DMS114 treated with DMSO at 0.1 percent for 48 hours (cell line): ENCODE results near the gene SHROOM4.

Source experiments
- DNase-seq: peaks from one replicate; lab custom pipeline; 2025; ENCODE audit not compliant: unreplicated experiment; lab: John Stamatoyannopoulos, UW

Gene SHROOM4

GRCh38 chrX:50622751-50623150 lies 191.2 kb downstream of the SHROOM4 start:
- no peak for DNase-seq

GRCh38 chrX:50618788-50619558 lies 195.0 kb downstream of the SHROOM4 start:
- no peak for DNase-seq

- no peak for DNase-seq
These were observed 196.8 kb downstream of the SHROOM4 start for GRCh38 chrX:50617183-50617582.

GRCh38 chrX:50615570-50616158 lies 198.3 kb downstream of the SHROOM4 start:
- DNase-seq, result no peak

- DNase-seq, result no peak
These were observed 199.5 kb downstream of the SHROOM4 start for GRCh38 chrX:50614460-50614859.

GRCh38 chrX:50613846-50614245 lies 200.1 kb downstream of the SHROOM4 start:
- no peak for DNase-seq

GRCh38 chrX:50609796-50610195 lies 204.2 kb downstream of the SHROOM4 start:
- no peak for DNase-seq

- DNase-seq, result no peak
These were observed 207.6 kb downstream of the SHROOM4 start for GRCh38 chrX:50606300-50606950.

- no peak for DNase-seq
These were observed 217.9 kb downstream of the SHROOM4 start for GRCh38 chrX:50596056-50596455.

GRCh38 chrX:50594788-50595187 lies 219.2 kb downstream of the SHROOM4 start:
- no peak for DNase-seq

GRCh38 chrX:50586980-50587379 lies 227.0 kb downstream of the SHROOM4 start:
- DNase-seq, result no peak

- DNase-seq, result no peak
These were observed 227.6 kb downstream of the SHROOM4 start for GRCh38 chrX:50586407-50586806.

- DNase-seq, result no peak
These were observed 232.6 kb downstream of the SHROOM4 start for GRCh38 chrX:50581405-50581804.

- peak; percentile 35 for DNase-seq
These were observed 234.0 kb downstream of the SHROOM4 start for GRCh38 chrX:50579955-50580354.

- no peak for DNase-seq
These were observed 236.7 kb downstream of the SHROOM4 start for GRCh38 chrX:50577326-50577725.

GRCh38 chrX:50567636-50568035 lies 246.4 kb downstream of the SHROOM4 start:
- no peak for DNase-seq

GRCh38 chrX:50565718-50566117 lies 248.3 kb downstream of the SHROOM4 start:
- DNase-seq, result no peak
